ENCODE data around the gene SCNN1B.
"Not testable (repeated sequence)": the region's sequence is repeated elsewhere in the genome, so short reads cannot be mapped to it uniquely, and the experiment has no call there.

SCNN1B gene

GRCh38 chr16:23378921-23379320, 76.8 kb downstream of the SCNN1B start:
- Histone ChIP-seq H3K9me3 (ENCODE audit: insufficient read depth, low read depth, low read length) (no peaks in the 10 kb centered on the region), H3K27me3 (ENCODE audit: insufficient read depth, low read length) (no peaks in the 10 kb centered on the region), H3K4me1 (ENCODE audit: insufficient read depth, low read length) (no peaks in the 10 kb centered on the region), H3K27ac (ENCODE audit: low read length) (no peak overlapping the region), H3K4me3 (ENCODE audit: low read length) (no peak overlapping the region), H3K36me3 (ENCODE audit: insufficient read depth, low read depth, low read length) (no peaks in the 10 kb centered on the region), H3K9ac (ENCODE audit: low read depth, low read length) (no peak overlapping the region)

- Histone ChIP-seq H3K36me3 (ENCODE audit: insufficient read depth, low read depth, low read length) (no peaks in the 10 kb centered on the region), H3K4me1 (ENCODE audit: insufficient read depth, low read length) (no peaks in the 10 kb centered on the region), H3K27me3 (ENCODE audit: insufficient read depth, low read length) (no peaks in the 10 kb centered on the region), H3K4me3 (ENCODE audit: low read length) (no peak overlapping the region), H3K9me3 (ENCODE audit: insufficient read depth, low read depth, low read length) (no peaks in the 10 kb centered on the region), H3K27ac (ENCODE audit: low read length) (no peak overlapping the region), H3K9ac (ENCODE audit: low read depth, low read length) (no peak overlapping the region)
Observed at GRCh38 chr16:23379707-23380106, 77.6 kb downstream of the SCNN1B start.

- Histone ChIP-seq H3K27me3 (ENCODE audit: insufficient read depth, low read length) (no peaks in the 10 kb centered on the region), H3K36me3 (ENCODE audit: insufficient read depth, low read depth, low read length) (no peaks in the 10 kb centered on the region), H3K9ac (ENCODE audit: low read depth, low read length) (no peak overlapping the region), H3K27ac (ENCODE audit: low read length) (no peak overlapping the region), H3K9me3 (ENCODE audit: insufficient read depth, low read depth, low read length) (no peaks in the 10 kb centered on the region), H3K4me1 (ENCODE audit: insufficient read depth, low read length) (no peaks in the 10 kb centered on the region), H3K4me3 (ENCODE audit: low read length) (no peak overlapping the region)
Observed at GRCh38 chr16:23380501-23380951, 78.4 kb downstream of the SCNN1B start.

GRCh38 chr16:23381702-23382101, 79.6 kb downstream of the SCNN1B start:
- H3K4me3 ChIP-seq (ENCODE audit: low read length); H3K9me3 ChIP-seq (ENCODE audit: insufficient read depth, low read depth, low read length); H3K27me3 ChIP-seq (ENCODE audit: insufficient read depth, low read length); H3K4me1 ChIP-seq (ENCODE audit: insufficient read depth, low read length); H3K27ac ChIP-seq (ENCODE audit: low read length); H3K9ac ChIP-seq (ENCODE audit: low read depth, low read length); H3K36me3 ChIP-seq (ENCODE audit: insufficient read depth, low read depth, low read length): not testable (repeated sequence)

- Histone ChIP-seq H3K36me3 (ENCODE audit: insufficient read depth, low read depth, low read length) (no peaks in the 10 kb centered on the region), H3K4me3 (ENCODE audit: low read length) (no peak overlapping the region), H3K27me3 (ENCODE audit: insufficient read depth, low read length) (no peaks in the 10 kb centered on the region), H3K9me3 (ENCODE audit: insufficient read depth, low read depth, low read length) (no peaks in the 10 kb centered on the region), H3K27ac (ENCODE audit: low read length) (no peak overlapping the region), H3K9ac (ENCODE audit: low read depth, low read length) (no peak overlapping the region), H3K4me1 (ENCODE audit: insufficient read depth, low read length) (no peaks in the 10 kb centered on the region)
Observed at GRCh38 chr16:23382279-23382678, 80.2 kb downstream of the SCNN1B start.

- no peak overlapping the region for H3K4me3 ChIP-seq (ENCODE audit: low read length)
- H3K9ac ChIP-seq (ENCODE audit: low read depth, low read length) = no peak overlapping the region
- H3K4me1 ChIP-seq (ENCODE audit: insufficient read depth, low read length) = no peaks in the 10 kb centered on the region
- H3K27ac ChIP-seq (ENCODE audit: low read length) = no peak overlapping the region
- 0 out of 2 replicates have a peak, but pooled peaks cover 4% of the 10 kb centered on the region for H3K36me3 ChIP-seq (ENCODE audit: insufficient read depth, low read depth, low read length)
- no peaks in the 10 kb centered on the region for H3K27me3 ChIP-seq (ENCODE audit: insufficient read depth, low read length)
- H3K9me3 ChIP-seq (ENCODE audit: insufficient read depth, low read depth, low read length) = no peaks in the 10 kb centered on the region
Observed at GRCh38 chr16:23383881-23384280, 81.8 kb downstream of the SCNN1B start.

GRCh38 chr16:23384878-23385277, 82.8 kb downstream of the SCNN1B start:
- Histone ChIP-seq H3K4me1 (ENCODE audit: insufficient read depth, low read length) (no peaks in the 10 kb centered on the region), H3K4me3 (ENCODE audit: low read length) (no peak overlapping the region), H3K9ac (ENCODE audit: low read depth, low read length) (no peak overlapping the region), H3K27me3 (ENCODE audit: insufficient read depth, low read length) (no peaks in the 10 kb centered on the region), H3K27ac (ENCODE audit: low read length) (no peak overlapping the region), H3K9me3 (ENCODE audit: insufficient read depth, low read depth, low read length) (no peaks in the 10 kb centered on the region), H3K36me3 (ENCODE audit: insufficient read depth, low read depth, low read length) (0 out of 2 replicates have a peak, but pooled peaks cover 5% of the 10 kb centered on the region)

- H3K4me3 ChIP-seq (ENCODE audit: low read length) = no peak overlapping the region
- H3K27me3 ChIP-seq (ENCODE audit: insufficient read depth, low read length) = no peaks in the 10 kb centered on the region
- H3K9ac ChIP-seq (ENCODE audit: low read depth, low read length) = no peak overlapping the region
- 0 out of 2 replicates have a peak, but pooled peaks cover 5% of the 10 kb centered on the region for H3K36me3 ChIP-seq (ENCODE audit: insufficient read depth, low read depth, low read length)
- H3K4me1 ChIP-seq (ENCODE audit: insufficient read depth, low read length) = no peaks in the 10 kb centered on the region
- H3K9me3 ChIP-seq (ENCODE audit: insufficient read depth, low read depth, low read length) = no peaks in the 10 kb centered on the region
- H3K27ac ChIP-seq (ENCODE audit: low read length) = no peak overlapping the region
Observed at GRCh38 chr16:23385441-23385840, 83.3 kb downstream of the SCNN1B start.

- H3K27ac ChIP-seq (ENCODE audit: low read length) = no peak overlapping the region
- H3K36me3 ChIP-seq (ENCODE audit: insufficient read depth, low read depth, low read length) = peaks cover 24% of the 10 kb centered on the region
- H3K27me3 ChIP-seq (ENCODE audit: insufficient read depth, low read length) = no peaks in the 10 kb centered on the region
- no peak overlapping the region for H3K4me3 ChIP-seq (ENCODE audit: low read length)
- no peaks in the 10 kb centered on the region for H3K9me3 ChIP-seq (ENCODE audit: insufficient read depth, low read depth, low read length)
- no peak overlapping the region for H3K9ac ChIP-seq (ENCODE audit: low read depth, low read length)
- H3K4me1 ChIP-seq (ENCODE audit: insufficient read depth, low read length) = no peaks in the 10 kb centered on the region
Observed at GRCh38 chr16:23387666-23388065, 85.6 kb downstream of the SCNN1B start.

GRCh38 chr16:23388786-23389185, 86.7 kb downstream of the SCNN1B start:
- Histone ChIP-seq H3K4me1 (ENCODE audit: insufficient read depth, low read length) (no peaks in the 10 kb centered on the region), H3K27me3 (ENCODE audit: insufficient read depth, low read length) (no peaks in the 10 kb centered on the region), H3K36me3 (ENCODE audit: insufficient read depth, low read depth, low read length) (peaks cover 31% of the 10 kb centered on the region), H3K9me3 (ENCODE audit: insufficient read depth, low read depth, low read length) (no peaks in the 10 kb centered on the region), H3K4me3 (ENCODE audit: low read length) (no peak overlapping the region), H3K27ac (ENCODE audit: low read length) (no peak overlapping the region), H3K9ac (ENCODE audit: low read depth, low read length) (no peak overlapping the region)

- H3K9me3 ChIP-seq (ENCODE audit: insufficient read depth, low read depth, low read length) = no peaks in the 10 kb centered on the region
- no peak overlapping the region for H3K27ac ChIP-seq (ENCODE audit: low read length)
- H3K4me1 ChIP-seq (ENCODE audit: insufficient read depth, low read length) = no peaks in the 10 kb centered on the region
- H3K36me3 ChIP-seq (ENCODE audit: insufficient read depth, low read depth, low read length) = peaks cover 31% of the 10 kb centered on the region
- no peak overlapping the region for H3K9ac ChIP-seq (ENCODE audit: low read depth, low read length)
- no peak overlapping the region for H3K4me3 ChIP-seq (ENCODE audit: low read length)
- no peaks in the 10 kb centered on the region for H3K27me3 ChIP-seq (ENCODE audit: insufficient read depth, low read length)
Observed at GRCh38 chr16:23389201-23389600, 87.1 kb downstream of the SCNN1B start.

- not testable (repeated sequence) for H3K9ac ChIP-seq (ENCODE audit: low read depth, low read length); H3K4me1 ChIP-seq (ENCODE audit: insufficient read depth, low read length); H3K9me3 ChIP-seq (ENCODE audit: insufficient read depth, low read depth, low read length); H3K4me3 ChIP-seq (ENCODE audit: low read length); H3K27ac ChIP-seq (ENCODE audit: low read length); H3K27me3 ChIP-seq (ENCODE audit: insufficient read depth, low read length)
- peaks cover 31% of the 10 kb centered on the region for H3K36me3 ChIP-seq (ENCODE audit: insufficient read depth, low read depth, low read length)
Observed at GRCh38 chr16:23389936-23390335, 87.8 kb downstream of the SCNN1B start.

All from iPS-20b (cell line).